Fibroblast of the conjunctiva (primary cell): Measurements from ENCODE around the gene C11orf86.
"Not testable (repeated sequence)": the region's sequence is repeated elsewhere in the genome, so short reads cannot be mapped to it uniquely, and the experiment has no call there.

Source experiments
- DNase-seq: peaks from one replicate; pipeline ENCODE4 v3.0.0-alpha.2; 2010; ENCODE audit warnings: low read depth

The C11orf86 gene

GRCh38 chr11:66967670-66968425, 7.3 kb upstream of the C11orf86 start:
- peak; percentile 85 for DNase-seq

DNA sequence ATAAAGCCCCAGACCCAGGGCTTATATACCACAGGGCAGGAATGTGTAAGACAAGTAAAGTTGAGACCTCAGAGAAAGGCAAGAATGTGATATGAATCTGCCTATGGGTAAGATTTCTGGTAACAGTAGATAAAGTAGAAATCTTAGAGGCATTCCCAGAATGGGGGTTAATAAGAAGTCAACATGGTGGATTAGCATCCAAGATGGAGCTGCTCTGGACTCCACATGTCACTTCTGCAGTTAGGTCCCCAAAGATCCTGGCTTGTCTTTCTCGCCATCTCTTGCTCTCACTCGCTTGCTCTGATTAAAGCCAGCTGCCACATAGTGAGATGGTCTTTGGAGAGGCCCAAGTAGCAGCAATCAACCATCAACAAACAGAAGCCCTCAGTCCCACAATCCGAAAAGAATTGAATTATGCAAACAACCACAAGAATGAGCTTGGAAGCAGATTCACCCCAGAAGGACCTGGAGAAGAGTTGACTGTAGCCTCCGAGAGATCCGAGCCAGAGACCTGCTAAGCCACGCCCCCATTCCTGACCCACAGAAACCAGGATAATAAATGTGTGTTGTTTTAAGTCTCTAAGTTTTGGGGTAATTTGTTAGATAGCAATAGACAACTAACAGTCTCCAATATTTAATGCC, 5.4 kb upstream of the C11orf86 start:
- DNase-seq: peak; percentile 80

DNA sequence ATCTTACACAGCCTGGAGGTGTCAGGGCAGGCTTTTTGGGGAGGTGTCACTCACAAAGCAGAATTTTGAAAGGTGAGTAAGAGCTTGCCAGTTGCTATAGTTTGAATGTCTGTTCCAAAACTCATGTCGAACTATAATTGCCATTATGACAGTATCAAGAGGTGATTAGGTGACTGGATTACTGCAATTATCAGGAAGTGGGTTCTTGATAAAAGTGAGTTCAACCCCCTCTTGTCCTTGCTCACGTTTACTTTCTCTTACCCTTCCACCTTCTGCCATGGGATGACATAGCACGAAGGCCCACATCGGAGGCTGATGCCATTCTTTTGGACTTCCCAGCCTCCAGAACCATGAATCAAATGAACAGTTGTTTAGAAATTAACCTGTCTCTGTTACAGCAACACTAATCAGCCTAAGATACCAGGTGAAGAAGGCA, 4.7 kb upstream of the C11orf86 start:
- no peak for DNase-seq

DNA sequence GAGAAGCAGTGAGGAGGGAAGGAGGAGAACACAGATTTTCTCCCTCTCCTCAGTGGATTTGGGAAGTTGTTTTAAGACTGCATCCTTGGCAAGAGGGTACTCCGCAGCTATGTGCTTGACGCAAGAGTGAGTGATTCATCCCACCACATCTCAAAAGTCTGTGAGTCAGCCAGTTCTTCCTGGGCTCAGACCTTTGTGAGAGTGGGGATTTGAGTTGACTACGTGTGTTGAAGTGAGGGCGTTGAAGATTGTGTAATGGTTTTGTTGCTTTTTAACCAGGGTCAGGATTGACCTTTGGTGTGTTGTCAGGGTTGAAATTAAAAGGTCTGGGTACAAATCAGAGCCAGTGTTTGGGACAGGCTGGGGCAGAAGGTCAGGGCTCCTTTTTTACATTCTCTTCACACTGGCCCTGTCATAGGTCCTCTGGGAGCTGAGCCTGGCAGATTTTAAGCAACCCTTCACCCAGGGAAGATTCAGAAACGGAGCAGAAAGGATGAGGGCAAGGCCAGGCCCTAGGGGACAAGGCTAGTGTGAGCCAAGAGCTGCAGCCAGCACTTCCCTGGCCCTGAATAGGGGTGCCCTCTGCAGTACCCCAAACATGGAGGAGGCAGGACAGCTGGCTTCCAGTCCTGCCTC, 4.2 kb upstream of the C11orf86 start:
- DNase-seq: peak; percentile 99

DNA sequence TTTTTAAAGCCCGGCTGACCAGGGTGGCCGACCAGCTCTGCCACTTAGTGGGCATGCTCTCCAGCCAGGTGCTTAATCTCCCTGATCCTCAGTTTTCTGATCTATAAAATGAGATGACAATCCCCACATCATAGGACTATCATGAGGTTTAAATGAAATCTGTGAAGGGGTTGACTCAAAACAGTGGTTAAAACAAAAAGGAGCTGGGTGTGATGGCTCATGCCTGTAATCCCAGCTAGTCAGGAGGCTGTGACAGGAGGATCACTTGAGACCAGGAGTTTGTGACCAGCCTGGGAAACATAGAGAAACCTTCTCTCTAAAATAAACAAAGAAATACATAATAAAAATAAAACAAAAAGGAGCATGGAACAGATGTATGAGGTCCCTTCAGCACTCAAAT, 3.6 kb upstream of the C11orf86 start:
- DNase-seq: no peak

- no peak for DNase-seq
These were observed 1.0 kb upstream of the C11orf86 start for GRCh38 chr11:66973956-66974580.

DNA sequence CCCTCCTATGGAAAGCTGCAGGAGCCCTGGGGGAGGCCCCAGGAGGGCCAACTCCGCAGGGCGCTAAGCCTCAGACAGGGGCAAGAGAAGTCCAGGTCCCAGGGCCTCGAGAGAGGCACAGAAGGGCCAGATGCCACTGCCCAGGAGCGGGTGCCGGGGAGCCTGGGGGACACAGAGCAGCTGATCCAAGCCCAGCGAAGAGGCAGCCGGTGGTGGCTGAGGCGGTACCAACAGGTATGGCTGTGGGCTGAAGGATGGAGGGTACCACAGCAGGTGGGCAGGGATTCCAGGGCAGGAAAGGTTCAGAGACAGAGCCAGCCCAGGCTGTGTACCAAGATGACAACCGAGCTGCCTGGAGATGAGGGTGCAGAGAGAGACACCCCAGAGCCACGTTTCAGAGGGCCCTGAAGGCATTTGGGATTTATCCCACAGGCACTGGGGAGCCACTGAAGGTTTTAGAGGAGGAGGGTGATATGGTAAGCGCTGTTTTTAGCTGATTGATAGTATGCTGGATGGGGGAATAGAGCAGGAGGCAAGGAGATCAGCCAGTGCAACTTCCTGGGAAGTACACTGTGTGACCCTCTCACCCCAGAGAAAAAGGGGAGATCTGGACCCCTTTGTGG, 412 bp downstream of the C11orf86 start:
- DNase-seq: no peak

- DNase-seq: no peak
These were observed 944 bp downstream of the C11orf86 start for GRCh38 chr11:66976028-66976467.

- no peak for DNase-seq
These were observed 1.8 kb downstream of the C11orf86 start for GRCh38 chr11:66976925-66977324.

- DNase-seq: no peak
These were observed 3.1 kb downstream of the C11orf86 start for GRCh38 chr11:66978229-66978628.

DNA sequence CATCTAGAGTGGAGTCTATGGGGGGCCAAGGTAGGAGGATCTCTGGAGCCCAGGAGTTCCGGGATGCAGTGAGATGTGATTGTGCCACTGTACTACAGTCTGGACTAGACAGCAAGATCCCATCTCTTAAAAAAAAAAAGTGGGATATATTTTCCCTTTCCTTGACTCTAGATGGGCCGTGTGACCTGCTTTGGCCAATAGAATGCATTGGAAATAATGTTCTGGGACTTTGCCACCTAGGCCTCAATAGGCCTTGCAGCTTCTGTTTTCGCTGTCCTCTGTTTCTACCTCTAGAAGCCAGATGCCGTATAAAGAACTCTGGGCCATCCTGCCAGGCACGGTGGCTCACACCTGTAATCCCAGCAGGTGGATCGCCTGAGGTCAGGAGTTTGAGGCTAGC, 3.6 kb downstream of the C11orf86 start:
- no peak for DNase-seq

DNA sequence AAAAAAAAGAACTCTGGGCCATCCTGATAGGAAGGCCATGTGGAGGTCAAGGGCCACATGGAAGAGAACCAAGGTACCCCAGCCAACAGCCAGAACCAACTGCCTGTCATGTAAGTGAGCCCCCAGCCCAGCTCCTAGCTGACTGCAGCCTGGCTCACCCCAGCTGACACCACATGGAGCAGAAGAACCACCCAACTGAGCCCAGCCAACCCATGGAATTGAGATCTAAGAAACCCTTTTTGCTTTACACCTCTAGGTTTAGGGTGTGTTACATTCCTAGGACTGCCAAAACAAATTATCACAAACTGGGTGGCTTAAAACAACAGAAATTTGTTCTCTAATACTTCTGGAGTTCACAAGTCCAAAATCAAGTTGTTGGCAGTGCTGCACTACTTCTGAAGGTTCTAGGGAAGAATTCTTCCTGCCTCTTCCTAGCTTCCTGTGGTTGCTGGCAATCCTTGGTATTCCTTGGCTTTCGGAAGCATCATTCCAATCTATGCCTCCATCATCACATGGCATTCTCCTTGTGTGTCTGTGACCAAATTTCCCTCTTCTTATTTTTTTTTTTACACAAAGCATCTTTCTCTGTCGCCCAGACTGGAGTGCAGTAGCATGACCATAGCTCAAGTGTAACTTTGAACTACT, 4.4 kb downstream of the C11orf86 start:
- DNase-seq: no peak

GRCh38 chr11:66981976-66982578, 7.0 kb downstream of the C11orf86 start:
- peak; percentile 69 for DNase-seq

GRCh38 chr11:66983275-66983924, 8.3 kb downstream of the C11orf86 start:
- no peak for DNase-seq

GRCh38 chr11:66985508-66986177, 10.5 kb downstream of the C11orf86 start:
- no peak for DNase-seq

DNA sequence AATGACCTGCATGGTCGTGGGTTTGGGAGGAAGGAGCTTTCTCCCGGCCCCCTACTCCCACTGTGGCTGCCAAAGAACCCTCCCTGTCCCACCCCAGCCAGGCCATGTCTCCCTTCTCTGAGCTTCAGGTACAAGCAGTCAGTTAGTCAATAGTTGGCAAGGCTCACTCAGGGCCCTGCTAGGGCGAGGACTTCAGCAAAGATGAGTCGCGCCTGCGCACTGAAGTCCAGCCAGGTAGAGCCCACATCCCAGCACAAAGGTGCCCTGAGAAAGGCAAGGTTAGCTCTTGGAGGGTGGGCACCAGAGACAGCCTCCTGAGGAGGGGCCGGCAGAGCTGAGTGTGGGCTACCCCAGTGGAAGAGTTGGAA, 11.1 kb downstream of the C11orf86 start:
- no peak for DNase-seq

DNA sequence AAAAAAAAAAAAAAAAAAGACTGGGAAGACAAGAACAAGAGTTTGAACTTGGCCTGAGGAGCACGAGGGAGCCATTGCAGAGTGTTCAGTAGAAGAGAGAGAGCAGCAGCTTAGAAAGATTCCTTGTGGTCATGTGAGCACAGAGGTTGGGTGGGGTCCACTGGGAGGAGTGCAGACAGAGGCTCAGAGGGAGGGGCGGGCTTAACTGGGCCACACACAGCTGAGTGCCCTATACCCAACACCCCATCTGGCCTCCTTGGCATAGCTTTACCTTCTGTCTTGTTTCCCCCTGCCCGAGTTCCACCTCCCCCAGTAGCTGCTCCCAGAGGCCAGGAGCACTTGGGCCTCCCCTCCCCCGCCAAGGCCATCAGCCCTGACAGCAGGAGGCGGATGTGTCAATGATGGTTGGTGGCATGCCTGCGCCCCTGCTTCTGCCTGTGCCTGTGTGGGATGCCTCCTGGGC, 12.1 kb downstream of the C11orf86 start:
- DNase-seq: no peak

DNA sequence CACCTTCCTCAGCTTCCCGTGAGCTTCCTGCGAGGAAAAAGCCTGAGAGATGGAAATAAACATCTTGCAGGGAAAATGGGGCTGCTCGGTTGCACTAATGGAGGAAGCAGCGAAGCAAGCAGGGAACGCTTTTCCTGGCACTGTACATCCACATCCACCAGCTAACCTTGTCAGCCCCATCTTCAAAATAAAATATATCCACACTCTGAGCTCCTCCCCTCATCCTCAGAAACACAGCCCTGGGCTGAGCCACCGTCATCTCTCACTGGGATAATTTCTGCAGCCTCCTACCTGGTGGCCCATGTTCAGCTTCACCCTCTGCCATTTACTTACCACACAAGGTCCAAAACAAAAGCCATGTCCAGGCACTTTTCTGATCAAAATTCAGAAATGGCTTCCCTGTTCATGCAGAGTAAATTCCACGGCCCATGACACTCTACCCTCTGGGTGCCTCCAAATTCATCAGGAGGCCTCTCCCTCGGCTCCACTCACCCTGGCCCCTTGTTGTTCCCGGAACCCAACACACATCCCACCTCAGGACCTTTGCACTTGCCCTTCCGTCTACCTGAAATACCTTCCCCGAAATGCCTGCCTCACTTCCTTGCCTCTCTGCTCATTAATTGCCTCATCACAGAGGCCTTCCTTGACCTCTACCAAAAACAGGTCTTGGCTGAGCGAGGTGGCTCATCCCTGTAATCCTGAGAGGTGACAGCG, 13.0 kb downstream of the C11orf86 start:
- DNase-seq: no peak

GRCh38 chr11:66988741-66989140, 13.6 kb downstream of the C11orf86 start:
- not testable (repeated sequence) for DNase-seq
